Vagina (tissue), 2 donors: ENCODE measurements around the gene NFILZ.

Experiments
- CTCF ChIP-seq, 3 experiments: fragments of 450-650 bp in 2 of 3; fragments of 200-600 bp in 1 of 3; sonication (generic) in 1 of 3; IDR thresholded peaks; one replicate each; pipeline ENCODE4 v1.5.1; 2017 to 2019; ENCODE audit warnings: antibody characterized with exemption in 3 of 3, mild to moderate bottlenecking in 2 of 3, moderate library complexity in 2 of 3
- POLR2A ChIP-seq, 2 donors: fragments of 450-650 bp; IDR thresholded peaks; one replicate each; pipeline ENCODE4 v1.6.1; 2017; ENCODE audit warnings: antibody characterized with exemption in 2 of 2, mild to moderate bottlenecking in 2 of 2, moderate library complexity in 2 of 2
- POLR2AphosphoS5 ChIP-seq, 2 donors: sonication (generic); formaldehyde crosslinking; IDR thresholded peaks; one replicate each; pipeline ENCODE4 v1.9.0; 2017; ENCODE audit warnings: antibody characterized with exemption in 2 of 2, mild to moderate bottlenecking in 2 of 2, low read depth in 1 of 2; ENCODE audit not compliant: insufficient read depth in 1 of 2

- TF ChIP-seq POLR2A (IDR thresholded peaks at IDR 0.05) (no peak), CTCF (IDR thresholded peaks at IDR 0.05) (no peak), POLR2AphosphoS5 (IDR thresholded peaks at IDR 0.05; ENCODE audit: insufficient read depth in 1 of 2, low read depth in 1 of 2) (no peak)
Measured at GRCh38 chr19:8595651-8596050, 34.8 kb upstream of the NFILZ start.
